CMK (cell line): Measurements from ENCODE around the gene SEPTIN8.

Source experiments
- DNase-seq: peaks from one replicate; pipeline ENCODE4 v3.0.0-alpha.2; 2010; ENCODE audit warnings: low read depth

SEPTIN8 gene

GRCh38 chr5:132780577-132780976 lies 3.5 kb upstream of the SEPTIN8 start:
- no peak for DNase-seq

GRCh38 chr5:132779961-132780360 lies 2.9 kb upstream of the SEPTIN8 start:
- no peak for DNase-seq

GRCh38 chr5:132778856-132779255 lies 1.8 kb upstream of the SEPTIN8 start:
- no peak for DNase-seq

- DNase-seq, result no peak
Measured at GRCh38 chr5:132778129-132778528, 1.1 kb upstream of the SEPTIN8 start.

GRCh38 chr5:132776938-132777208 lies 166 bp downstream of the SEPTIN8 start:
- DNase-seq, result no peak

- no peak for DNase-seq
Measured at GRCh38 chr5:132776131-132776937, 705 bp downstream of the SEPTIN8 start.

GRCh38 chr5:132775476-132775961 lies 1.5 kb downstream of the SEPTIN8 start:
- no peak for DNase-seq

GRCh38 chr5:132774896-132775295 lies 2.1 kb downstream of the SEPTIN8 start:
- DNase-seq, result no peak

GRCh38 chr5:132774406-132774805 lies 2.6 kb downstream of the SEPTIN8 start:
- DNase-seq, result no peak

- no peak for DNase-seq
Measured at GRCh38 chr5:132773601-132774355, 3.3 kb downstream of the SEPTIN8 start.

GRCh38 chr5:132773114-132773513 lies 3.9 kb downstream of the SEPTIN8 start:
- DNase-seq, result no peak

- DNase-seq, result no peak
Measured at GRCh38 chr5:132772291-132773070, 4.6 kb downstream of the SEPTIN8 start.

GRCh38 chr5:132771503-132771998 lies 5.5 kb downstream of the SEPTIN8 start:
- no peak for DNase-seq

GRCh38 chr5:132770476-132771159 lies 6.4 kb downstream of the SEPTIN8 start:
- DNase-seq, result no peak

- DNase-seq, result no peak
Measured at GRCh38 chr5:132768485-132768868, 8.6 kb downstream of the SEPTIN8 start.

- DNase-seq, result no peak
Measured at GRCh38 chr5:132767150-132767549, 9.9 kb downstream of the SEPTIN8 start.

- DNase-seq, result no peak
Measured at GRCh38 chr5:132766806-132767055, 10.3 kb downstream of the SEPTIN8 start.

GRCh38 chr5:132766020-132766805 lies 10.8 kb downstream of the SEPTIN8 start:
- no peak for DNase-seq

- no peak for DNase-seq
Measured at GRCh38 chr5:132765311-132766019, 11.6 kb downstream of the SEPTIN8 start.

- DNase-seq, result no peak
Measured at GRCh38 chr5:132764671-132765238, 12.3 kb downstream of the SEPTIN8 start.
